Measurements from ENCODE around the gene GPX6.

GRCh38 chr6:28563430-28564095, 48.0 kb upstream of the GPX6 start:
- TF ChIP-seq CTCF (IDR thresholded peaks at IDR 0.05) (no peak), POLR2A (IDR thresholded peaks at IDR 0.05) (no peak)
